HL-60 (cell line): Measurements from ENCODE around the gene BAZ1B.

Experiments
- DNase-seq, 2 experiments: peaks; one replicate each; pipeline ENCODE4 v3.0.0-alpha.2; 2010 to 2020; ENCODE audit warnings: low read depth in 1 of 2, low spot score in 1 of 2
- H3K27ac ChIP-seq: fragments of 250-450 bp; sonication (Bioruptor Pico); replicated peaks from 2 replicates; pipeline ENCODE4 v1.5.1; 2020; ENCODE audit warnings: mild to moderate bottlenecking, moderate library complexity
- H3K27me3 ChIP-seq: fragments of 250-450 bp; sonication (Bioruptor Pico); 2 replicates; pipeline ENCODE4 v1.5.1; 2021; ENCODE audit warnings: mild to moderate bottlenecking, moderate library complexity; ENCODE audit not compliant: insufficient read depth, poor library complexity, severe bottlenecking
- H3K4me3 ChIP-seq: replicated peaks from 2 replicates; pipeline ENCODE4 v1.5.1; 2011; ENCODE audit warnings: mild to moderate bottlenecking, control low read depth, low read length; ENCODE audit not compliant: insufficient read depth
- CTCF ChIP-seq: IDR thresholded peaks from one replicate; pipeline ENCODE4 v1.5.1; 2011; ENCODE audit warnings: low read length, control low read depth, inconsistent platforms; ENCODE audit not compliant: insufficient read depth
- GABPA ChIP-seq: IDR thresholded peaks from 2 replicates; pipeline ENCODE4 v1.6.1; 2012; ENCODE audit warnings: low read depth
- POLR2AphosphoS5 ChIP-seq: IDR thresholded peaks from 2 replicates; pipeline ENCODE4 v1.6.1; 2012; ENCODE audit warnings: low read depth
- REST ChIP-seq: IDR thresholded peaks from 2 replicates; pipeline ENCODE4 v1.6.1; 2012; ENCODE audit warnings: low read depth; ENCODE audit not compliant: insufficient replicate concordance
- SPI1 ChIP-seq: IDR thresholded peaks from 2 replicates; pipeline ENCODE4 v1.6.1; 2012; ENCODE audit warnings: low read depth, mild to moderate bottlenecking, borderline replicate concordance

Gene BAZ1B

GRCh38 chr7:73547841-73548240, 25.7 kb upstream of the BAZ1B start:
- DNase-seq, result no peak
- H3K27me3 ChIP-seq, result no peaks in the 10 kb centered on the region
- no peak overlapping the region for H3K4me3 ChIP-seq
- TF ChIP-seq SPI1, result no peak
- TF ChIP-seq CTCF, result no peak
- no peak for TF ChIP-seq REST
- TF ChIP-seq GABPA, result no peak
- TF ChIP-seq POLR2AphosphoS5, result no peak
- H3K27ac ChIP-seq, result no peak overlapping the region

- Histone ChIP-seq H3K27ac (no peak overlapping the region), H3K4me3 (no peak overlapping the region), H3K27me3 (no peaks in the 10 kb centered on the region)
- no peak for DNase-seq
- no peak for TF ChIP-seq SPI1
- TF ChIP-seq REST, result no peak
- no peak for TF ChIP-seq POLR2AphosphoS5
- no peak for TF ChIP-seq CTCF
- TF ChIP-seq GABPA, result no peak
Measured at GRCh38 chr7:73544678-73545077, 22.6 kb upstream of the BAZ1B start.

GRCh38 chr7:73541722-73542121, 19.6 kb upstream of the BAZ1B start:
- no peaks in the 10 kb centered on the region for H3K27me3 ChIP-seq
- no peak overlapping the region for H3K27ac ChIP-seq
- no peak for DNase-seq
- no peak for TF ChIP-seq GABPA
- no peak for TF ChIP-seq REST
- TF ChIP-seq POLR2AphosphoS5, result no peak
- no peak for TF ChIP-seq CTCF
- TF ChIP-seq SPI1, result no peak
- no peak overlapping the region for H3K4me3 ChIP-seq
